Lower leg skin (tissue), 4 donors: ENCODE data around the gene QSOX1. TPM values are rescaled to one million over a fixed set of nuclear protein-coding genes. Genes with fewer than 3 reads are reported as not detected.

Experiments
- DNase-seq, 2 donors: peaks; one replicate each; pipeline ENCODE4 v3.0.0-alpha.2; 2019; ENCODE audit warnings: low spot score in 2 of 2
- H3K4me3 ChIP-seq: fragments of 200-600 bp; sonication (generic); 2 replicates; pipeline ENCODE4 v1.5.1; 2017; ENCODE audit warnings: mild to moderate bottlenecking, low read depth; ENCODE audit not compliant: poor library complexity, severe bottlenecking
- CTCF ChIP-seq, 3 donors: fragments of 450-650 bp; IDR thresholded peaks; one replicate each; pipeline ENCODE4 v1.5.1; 2016; ENCODE audit warnings: antibody characterized with exemption in 3 of 3, mild to moderate bottlenecking in 3 of 3, moderate library complexity in 2 of 3
- POLR2A ChIP-seq, 2 donors: fragments of 450-650 bp; IDR thresholded peaks; one replicate each; pipeline ENCODE4 v1.6.1; 2016 to 2017; ENCODE audit warnings: antibody characterized with exemption in 2 of 2, mild to moderate bottlenecking in 1 of 2, moderate library complexity in 1 of 2
- WGBS, 2 donors: methylation state at CpG; one replicate each; pipeline ENCODE4 v1.1.5; 2018; 5-methylcytosine and 5-hydroxymethylcytosine counted together
- intact Hi-C: fragments of 100-400 bp; cut with DNase I; formaldehyde crosslinking; loops from one replicate; pipeline ENCODE4 v1.15.0; 2023; ENCODE audit warnings: low total_unique reads
- total RNA-seq, 4 donors: library from RNA; depleted of rRNA; stranded (reverse); fragments of >200 nt; gene quantifications; one replicate each; pipeline ENCODE4 v1.1.0, GENCODE V29; 2016

QSOX1 gene
- total RNA-seq, 4 donors from 2014 or later, result 77.7 to 90.3 (median 87.3) TPM

GRCh38 chr1:180154003-180154324 lies 705 bp upstream of the QSOX1 start:
- no peak for DNase-seq
- 17 to 26% methylated on average over 7 of the region's 7 CpGs for WGBS, 2 donors
- TF ChIP-seq POLR2A (IDR thresholded peaks at IDR 0.05), result no peak
- no peak for TF ChIP-seq CTCF (IDR thresholded peaks at IDR 0.05)
- peak overlapping the region; percentile 46 for H3K4me3 ChIP-seq
- intact Hi-C loops, result no loop called here

- no peak for TF ChIP-seq CTCF (IDR thresholded peaks at IDR 0.05)
- TF ChIP-seq POLR2A (IDR thresholded peaks at IDR 0.05), result no peak
- intact Hi-C loops, result no loop called here
- H3K4me3 ChIP-seq, result peak overlapping the region; percentile 79
- no peak for DNase-seq
- 1 to 4% methylated on average over 29 of the region's 29 CpGs for WGBS, 2 donors
Measured at GRCh38 chr1:180155182-180155682, 563 bp downstream of the QSOX1 start.

GRCh38 chr1:180156201-180156600 lies 1.5 kb downstream of the QSOX1 start:
- WGBS, 2 donors, result 76 to 85% methylated on average over 4 of the region's 4 CpGs
- intact Hi-C loops, result no loop called here
- no peak for DNase-seq
- H3K4me3 ChIP-seq, result no peak overlapping the region
- TF ChIP-seq CTCF (IDR thresholded peaks at IDR 0.05) (no peak), POLR2A (IDR thresholded peaks at IDR 0.05) (no peak)

GRCh38 chr1:180156631-180157091 lies 2.0 kb downstream of the QSOX1 start:
- TF ChIP-seq POLR2A (IDR thresholded peaks at IDR 0.05) (no peak), CTCF (IDR thresholded peaks at IDR 0.05) (no peak)
- no peak overlapping the region for H3K4me3 ChIP-seq
- intact Hi-C loops, result no loop called here
- no peak for DNase-seq
- WGBS, 2 donors, result 79 to 86% methylated on average over 2 of the region's 2 CpGs

GRCh38 chr1:180157108-180157507 lies 2.4 kb downstream of the QSOX1 start:
- TF ChIP-seq POLR2A (IDR thresholded peaks at IDR 0.05) (no peak), CTCF (IDR thresholded peaks at IDR 0.05) (no peak)
- 91% methylated on average over 4 of the region's 4 CpGs for WGBS, 2 donors
- intact Hi-C loops, result no loop called here
- no peak overlapping the region for H3K4me3 ChIP-seq
- no peak for DNase-seq

- TF ChIP-seq CTCF (IDR thresholded peaks at IDR 0.05) (no peak), POLR2A (IDR thresholded peaks at IDR 0.05) (no peak)
- DNase-seq, result no peak
- intact Hi-C loops, result no loop called here
- H3K4me3 ChIP-seq, result no peak overlapping the region
- WGBS, 2 donors, result 81 to 87% methylated on average over 3 of the region's 3 CpGs
Measured at GRCh38 chr1:180157576-180158057, 2.9 kb downstream of the QSOX1 start.
